Vagina (tissue), 2 donors: ENCODE results near the gene PTF1A. TPM values are rescaled to one million over a fixed set of nuclear protein-coding genes. Genes with fewer than 3 reads are reported as not detected.

Experiments
- DNase-seq, 2 donors: peaks; one replicate each; pipeline ENCODE4 v3.0.0-alpha.2; 2017; ENCODE audit errors: extremely low spot score in 2 of 2
- H3K27ac ChIP-seq: fragments of 200-600 bp; sonication (generic); one replicate; pipeline ENCODE4 v1.5.1; 2019
- H3K27me3 ChIP-seq: fragments of 200-600 bp; sonication (generic); one replicate; pipeline ENCODE4 v1.5.1; 2019
- H3K36me3 ChIP-seq, 2 donors: fragments of 200-600 bp; sonication (generic); one replicate each; pipeline ENCODE4 v1.5.1; 2017 to 2019
- H3K4me1 ChIP-seq: fragments of 200-600 bp; sonication (generic); one replicate; pipeline ENCODE4 v1.5.1; 2019
- H3K4me3 ChIP-seq, 2 donors: fragments of 200-600 bp; sonication (generic); 1 replicate in 1 of 2; 2 replicates in 1 of 2; pipeline ENCODE4 v1.5.1; 2016 to 2019
- H3K9me3 ChIP-seq: fragments of 200-600 bp; sonication (generic); one replicate; pipeline ENCODE4 v1.5.1; 2019
- POLR2A ChIP-seq, 2 donors: fragments of 450-650 bp; IDR thresholded peaks; one replicate each; pipeline ENCODE4 v1.6.1; 2017; ENCODE audit warnings: antibody characterized with exemption in 2 of 2, mild to moderate bottlenecking in 2 of 2, moderate library complexity in 2 of 2
- POLR2AphosphoS5 ChIP-seq, 2 donors: sonication (generic); formaldehyde crosslinking; IDR thresholded peaks; one replicate each; pipeline ENCODE4 v1.9.0; 2017; ENCODE audit warnings: antibody characterized with exemption in 2 of 2, mild to moderate bottlenecking in 2 of 2, low read depth in 1 of 2; ENCODE audit not compliant: insufficient read depth in 1 of 2
- intact Hi-C: fragments of 100-400 bp; cut with DNase I; formaldehyde crosslinking; loops from one replicate; pipeline ENCODE4 v1.15.1; 2023
- total RNA-seq: library from RNA; depleted of rRNA; stranded (reverse); fragments of >200 nt; gene quantifications from one replicate; pipeline ENCODE4 v1.2.3, GENCODE V29; 2016
- TF ChIP-seq, protein P1 (sequence below), 3 experiments: fragments of 450-650 bp in 2 of 3; fragments of 200-600 bp in 1 of 3; sonication (generic) in 1 of 3; IDR thresholded peaks; one replicate each; pipeline ENCODE4 v1.5.1; 2017 to 2019; ENCODE audit warnings: antibody characterized with exemption in 3 of 3, mild to moderate bottlenecking in 2 of 3, moderate library complexity in 2 of 3

Gene PTF1A
- total RNA-seq, 1 donor from 2014 or later: not detected

DNA sequence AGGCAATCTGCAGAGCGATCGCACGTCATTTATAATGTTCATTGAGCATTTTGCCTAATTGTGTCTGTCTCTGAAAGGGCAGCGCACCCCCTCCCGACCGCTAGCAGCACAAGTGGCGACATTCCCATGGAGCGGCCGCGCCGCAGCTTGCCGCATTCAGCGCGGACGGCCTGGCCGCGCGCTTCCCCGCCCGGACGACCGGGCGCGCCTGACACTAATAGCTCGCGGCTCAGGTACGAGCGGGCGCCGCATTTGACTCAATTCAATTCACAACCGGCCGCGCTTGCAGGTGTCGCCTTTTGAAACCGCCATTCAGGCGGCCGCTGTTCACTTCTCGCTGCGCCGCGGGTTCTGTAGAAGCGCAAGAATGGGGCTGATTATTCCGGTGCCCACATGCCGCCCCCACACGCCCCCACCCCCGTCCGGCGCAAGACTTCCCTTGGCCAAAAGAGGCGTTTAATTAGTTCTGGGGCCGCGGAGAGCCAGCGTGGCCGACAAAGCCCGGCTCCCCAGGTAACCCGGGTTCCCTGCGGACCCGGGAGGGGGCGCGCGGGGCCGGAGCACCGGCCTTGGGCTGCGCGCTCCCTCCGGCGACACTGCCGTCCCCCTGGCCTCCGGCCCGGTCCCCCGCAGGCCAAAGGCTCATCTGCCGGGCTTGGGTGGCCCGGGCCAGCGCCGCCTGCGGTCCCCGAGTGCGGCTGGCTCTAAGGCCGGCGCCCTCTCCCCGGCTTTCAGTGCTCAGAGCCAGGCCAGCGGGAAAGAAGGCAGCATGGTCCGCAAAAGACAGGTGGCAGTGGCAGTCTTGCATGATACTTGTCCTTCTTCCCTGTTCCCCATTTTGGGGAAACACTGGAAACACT, 18.7 kb upstream of the PTF1A start:
- H3K9me3 ChIP-seq: no peaks in the 10 kb centered on the region
- TF ChIP-seq POLR2A (IDR thresholded peaks at IDR 0.05): no peak
- TF ChIP-seq POLR2AphosphoS5 (IDR thresholded peaks at IDR 0.05; ENCODE audit: insufficient read depth in 1 of 2, low read depth in 1 of 2): no peak
- TF ChIP-seq, protein P1, sequence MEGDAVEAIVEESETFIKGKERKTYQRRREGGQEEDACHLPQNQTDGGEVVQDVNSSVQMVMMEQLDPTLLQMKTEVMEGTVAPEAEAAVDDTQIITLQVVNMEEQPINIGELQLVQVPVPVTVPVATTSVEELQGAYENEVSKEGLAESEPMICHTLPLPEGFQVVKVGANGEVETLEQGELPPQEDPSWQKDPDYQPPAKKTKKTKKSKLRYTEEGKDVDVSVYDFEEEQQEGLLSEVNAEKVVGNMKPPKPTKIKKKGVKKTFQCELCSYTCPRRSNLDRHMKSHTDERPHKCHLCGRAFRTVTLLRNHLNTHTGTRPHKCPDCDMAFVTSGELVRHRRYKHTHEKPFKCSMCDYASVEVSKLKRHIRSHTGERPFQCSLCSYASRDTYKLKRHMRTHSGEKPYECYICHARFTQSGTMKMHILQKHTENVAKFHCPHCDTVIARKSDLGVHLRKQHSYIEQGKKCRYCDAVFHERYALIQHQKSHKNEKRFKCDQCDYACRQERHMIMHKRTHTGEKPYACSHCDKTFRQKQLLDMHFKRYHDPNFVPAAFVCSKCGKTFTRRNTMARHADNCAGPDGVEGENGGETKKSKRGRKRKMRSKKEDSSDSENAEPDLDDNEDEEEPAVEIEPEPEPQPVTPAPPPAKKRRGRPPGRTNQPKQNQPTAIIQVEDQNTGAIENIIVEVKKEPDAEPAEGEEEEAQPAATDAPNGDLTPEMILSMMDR (IDR thresholded peaks at IDR 0.05): no peak
- intact Hi-C loops: no loop called here
- H3K4me1 ChIP-seq: peaks cover 10% of the 10 kb centered on the region
- no peak overlapping the region for H3K27ac ChIP-seq
- H3K36me3 ChIP-seq: no peaks in the 10 kb centered on the region
- H3K27me3 ChIP-seq: peaks cover 16% of the 10 kb centered on the region
- no peak overlapping the region for H3K4me3 ChIP-seq
- no peak for DNase-seq

DNA sequence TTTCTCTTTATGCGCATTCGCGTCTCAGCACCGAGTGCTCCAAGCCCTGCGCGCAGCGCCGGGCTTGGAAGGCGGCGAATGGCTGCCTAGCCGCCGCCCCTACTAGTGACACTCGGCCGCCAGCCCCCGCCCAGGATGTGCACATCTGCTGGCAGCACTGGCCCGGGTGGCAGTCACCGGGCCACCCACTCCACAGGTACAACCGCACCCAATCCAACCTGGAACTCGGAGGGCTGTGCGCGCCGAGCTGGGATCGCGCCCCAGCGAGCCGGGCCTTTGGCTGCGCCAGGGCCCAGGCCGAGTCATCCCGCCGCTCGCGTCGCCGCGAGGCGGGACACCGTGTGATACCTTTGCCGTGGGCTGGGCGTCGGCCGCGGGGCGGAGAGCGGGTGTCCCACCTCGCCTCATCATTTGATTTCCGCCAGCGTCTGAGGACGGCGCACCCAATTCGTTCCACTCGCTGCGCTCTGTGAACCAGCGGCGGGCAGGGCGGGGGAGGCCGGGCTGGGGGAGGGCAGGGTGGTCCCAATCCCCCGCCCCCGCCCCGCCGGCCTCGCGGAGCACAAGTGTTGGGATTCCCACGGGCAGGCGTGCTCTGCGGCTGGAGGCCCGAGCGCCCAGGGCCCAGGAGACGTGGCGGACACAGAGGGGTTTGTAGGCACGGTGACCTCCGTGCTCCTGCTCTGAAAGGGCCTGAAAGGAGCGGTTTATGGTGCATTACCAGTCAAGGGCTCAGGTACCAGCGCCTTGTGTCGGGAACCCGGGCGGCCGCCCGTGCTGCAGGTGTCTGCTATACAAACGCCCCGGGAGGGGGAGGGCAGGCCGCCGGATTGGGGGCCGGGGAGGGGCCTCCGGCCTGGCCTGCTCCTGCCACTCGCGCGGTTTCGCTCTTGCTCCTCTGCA, 17.8 kb upstream of the PTF1A start:
- no peak for TF ChIP-seq POLR2A (IDR thresholded peaks at IDR 0.05)
- TF ChIP-seq, protein P1 (IDR thresholded peaks at IDR 0.05): no peak
- no peak for TF ChIP-seq POLR2AphosphoS5 (IDR thresholded peaks at IDR 0.05; ENCODE audit: insufficient read depth in 1 of 2, low read depth in 1 of 2)
- intact Hi-C loops: no loop called here
- no peaks in the 10 kb centered on the region for H3K9me3 ChIP-seq
- H3K36me3 ChIP-seq: no peaks in the 10 kb centered on the region
- peaks cover 10% of the 10 kb centered on the region for H3K4me1 ChIP-seq
- H3K27me3 ChIP-seq: peaks cover 16% of the 10 kb centered on the region
- H3K27ac ChIP-seq: no peak overlapping the region
- no peak for DNase-seq
- H3K4me3 ChIP-seq: no peak overlapping the region

DNA sequence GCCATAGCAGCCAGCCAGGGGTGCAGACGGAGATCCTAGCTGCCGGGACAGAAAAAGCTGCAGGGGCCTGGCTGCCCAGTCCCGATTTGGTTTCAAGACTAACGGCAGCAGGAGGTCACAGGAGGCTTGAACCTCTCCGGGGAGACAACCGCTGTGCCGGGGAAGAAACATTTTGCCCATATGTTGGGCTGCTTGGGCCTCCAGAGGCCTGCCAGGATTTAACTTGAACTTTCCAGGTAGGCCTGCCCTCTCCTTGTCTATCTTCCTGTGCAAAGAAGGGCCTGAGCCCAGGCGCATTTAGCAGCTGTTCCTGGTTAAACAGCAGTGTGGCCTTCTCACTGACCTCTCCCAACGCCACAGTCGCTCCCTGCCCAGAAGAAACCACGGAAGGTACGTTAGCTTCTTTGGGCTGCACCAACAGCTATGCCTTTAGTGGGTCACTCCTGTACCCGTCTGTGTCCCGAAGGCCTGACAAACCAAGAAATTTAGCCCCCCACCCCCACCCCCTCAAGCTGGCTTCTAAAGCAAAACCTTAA, 17.1 kb upstream of the PTF1A start:
- no peak for TF ChIP-seq POLR2AphosphoS5 (IDR thresholded peaks at IDR 0.05; ENCODE audit: insufficient read depth in 1 of 2, low read depth in 1 of 2)
- TF ChIP-seq POLR2A (IDR thresholded peaks at IDR 0.05): no peak
- TF ChIP-seq, protein P1 (IDR thresholded peaks at IDR 0.05): no peak
- H3K4me3 ChIP-seq: no peak overlapping the region
- no peak overlapping the region for H3K27ac ChIP-seq
- intact Hi-C loops: no loop called here
- peaks cover 16% of the 10 kb centered on the region for H3K27me3 ChIP-seq
- no peaks in the 10 kb centered on the region for H3K9me3 ChIP-seq
- no peak for DNase-seq
- peaks cover 10% of the 10 kb centered on the region for H3K4me1 ChIP-seq
- H3K36me3 ChIP-seq: no peaks in the 10 kb centered on the region

DNA sequence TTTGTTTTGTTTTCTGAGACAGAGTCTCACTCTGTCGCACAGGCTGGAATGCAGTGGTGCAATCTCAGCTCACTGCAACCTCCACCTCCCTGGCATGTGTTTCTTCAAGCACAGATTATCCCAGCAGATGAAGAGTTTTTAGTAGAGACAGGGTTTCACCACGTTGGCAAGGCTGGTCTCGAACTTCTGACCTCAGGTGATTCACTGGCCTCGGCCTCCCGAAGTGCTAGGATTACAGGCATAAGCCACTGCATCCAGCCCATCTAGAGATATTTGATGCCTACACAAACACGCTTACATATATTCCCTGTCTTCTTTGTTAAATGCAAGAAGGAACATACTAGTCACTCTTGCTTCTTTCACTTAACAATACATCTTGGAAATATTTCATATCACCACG, 5.9 kb upstream of the PTF1A start:
- Histone ChIP-seq H3K27me3 (no peaks in the 10 kb centered on the region), H3K27ac (no peak overlapping the region), H3K36me3 (no peaks in the 10 kb centered on the region), H3K9me3 (no peaks in the 10 kb centered on the region), H3K4me1 (no peaks in the 10 kb centered on the region), H3K4me3 (no peak overlapping the region)
- no peak for TF ChIP-seq POLR2AphosphoS5 (IDR thresholded peaks at IDR 0.05; ENCODE audit: insufficient read depth in 1 of 2, low read depth in 1 of 2)
- no peak for DNase-seq
- intact Hi-C loops: no loop called here

DNA sequence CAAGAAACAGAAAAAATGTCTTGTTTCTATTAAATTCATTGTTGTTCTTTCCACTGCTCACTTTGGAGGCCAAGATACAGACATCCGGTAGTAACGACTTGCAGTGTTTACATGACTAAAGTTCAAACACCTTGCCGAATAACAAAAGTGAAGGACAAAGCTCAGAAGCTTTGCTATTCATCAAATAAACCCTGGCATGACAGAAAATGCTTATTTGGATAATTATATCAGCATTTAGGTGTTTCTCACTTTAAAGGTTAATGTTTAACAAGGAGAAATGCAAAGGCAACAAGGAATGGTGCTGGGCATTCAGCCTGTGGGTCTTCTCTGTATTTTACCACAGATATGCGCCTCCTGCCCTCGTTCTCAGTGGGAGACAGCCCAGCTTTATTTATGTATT, 5.4 kb upstream of the PTF1A start:
- no peak for TF ChIP-seq POLR2A (IDR thresholded peaks at IDR 0.05)
- TF ChIP-seq, protein P1 (IDR thresholded peaks at IDR 0.05): no peak
- no peak for TF ChIP-seq POLR2AphosphoS5 (IDR thresholded peaks at IDR 0.05; ENCODE audit: insufficient read depth in 1 of 2, low read depth in 1 of 2)
- Histone ChIP-seq H3K9me3 (no peaks in the 10 kb centered on the region), H3K4me3 (no peak overlapping the region), H3K27me3 (no peaks in the 10 kb centered on the region), H3K27ac (no peak overlapping the region), H3K4me1 (no peaks in the 10 kb centered on the region), H3K36me3 (no peaks in the 10 kb centered on the region)
- no peak for DNase-seq
- intact Hi-C loops: no loop called here
